Progenitor cell of endocrine pancreas (in vitro differentiated cells): ENCODE measurements around the gene FPR2. TPM values are rescaled to one million over a fixed set of nuclear protein-coding genes. Genes with fewer than 3 reads are reported as not detected.

ENCODE experiments used
- DNase-seq: peaks from one replicate; pipeline ENCODE4 v3.0.0; 2021; ENCODE audit warnings: low spot score; ENCODE audit not compliant: unreplicated experiment
- H3K27ac Mint-ChIP-seq: 2 replicates; pipeline ENCODE4 v1.8.0; 2021; ENCODE audit warnings: mild to moderate bottlenecking, moderate library complexity, mixed read lengths
- H3K27me3 Mint-ChIP-seq: 2 replicates; pipeline ENCODE4 v1.8.0; 2021; ENCODE audit warnings: mixed read lengths
- H3K36me3 Mint-ChIP-seq: 2 replicates; pipeline ENCODE4 v1.8.0; 2022; ENCODE audit warnings: mixed read lengths; ENCODE audit not compliant: insufficient read depth
- H3K4me1 Mint-ChIP-seq: 2 replicates; pipeline ENCODE4 v1.8.0; 2021; ENCODE audit warnings: low read depth, mixed read lengths
- H3K4me3 Mint-ChIP-seq: 2 replicates; pipeline ENCODE4 v1.8.0; 2021; ENCODE audit warnings: low read depth, mild to moderate bottlenecking, moderate library complexity, mixed read lengths
- H3K9me3 Mint-ChIP-seq: 2 replicates; pipeline ENCODE4 v1.8.0; 2021; ENCODE audit warnings: low read depth, mixed read lengths
- total RNA-seq: library from RNA; stranded (reverse); gene quantifications from 2 replicates; pipeline ENCODE4 v1.2.1, GENCODE V29; 2021
- TF ChIP-seq, protein P1 (sequence below): fragments of 200-600 bp; sonication (generic); IDR thresholded peaks from one replicate; pipeline ENCODE4 v1.5.0; 2021; ENCODE audit warnings: antibody characterized with exemption, mild to moderate bottlenecking; ENCODE audit not compliant: unreplicated experiment

FPR2 gene
- total RNA-seq, 1 donor from 2014 or later, result not detected

DNA sequence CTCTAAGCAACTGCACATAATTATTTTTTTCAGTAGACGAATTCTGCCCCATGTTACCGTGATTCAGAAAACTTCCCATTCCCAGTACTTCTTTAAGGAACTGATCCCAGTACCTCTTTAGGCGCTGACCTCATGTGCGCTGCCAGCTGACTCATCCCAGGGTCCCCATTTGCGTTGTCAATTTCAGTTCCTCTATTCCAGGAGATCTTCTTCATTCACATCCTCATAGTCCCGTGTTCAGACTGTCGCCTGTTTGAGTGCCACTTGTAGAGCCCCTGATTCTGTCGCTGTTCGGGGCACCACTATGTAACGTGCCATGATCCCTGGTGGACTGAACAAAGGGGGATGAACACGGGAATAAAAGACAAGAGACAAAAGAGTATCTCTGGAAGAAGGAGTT is 50.4 kb downstream of the FPR2 start:
- Mint-ChIP-seq H3K36me3 (no peaks in the 10 kb centered on the region), H3K27me3 (no peaks in the 10 kb centered on the region), H3K9me3 (peaks cover 21% of the 10 kb centered on the region), H3K4me1 (no peaks in the 10 kb centered on the region), H3K27ac (no peak overlapping the region), H3K4me3 (no peak overlapping the region)
- TF ChIP-seq, protein P1, sequence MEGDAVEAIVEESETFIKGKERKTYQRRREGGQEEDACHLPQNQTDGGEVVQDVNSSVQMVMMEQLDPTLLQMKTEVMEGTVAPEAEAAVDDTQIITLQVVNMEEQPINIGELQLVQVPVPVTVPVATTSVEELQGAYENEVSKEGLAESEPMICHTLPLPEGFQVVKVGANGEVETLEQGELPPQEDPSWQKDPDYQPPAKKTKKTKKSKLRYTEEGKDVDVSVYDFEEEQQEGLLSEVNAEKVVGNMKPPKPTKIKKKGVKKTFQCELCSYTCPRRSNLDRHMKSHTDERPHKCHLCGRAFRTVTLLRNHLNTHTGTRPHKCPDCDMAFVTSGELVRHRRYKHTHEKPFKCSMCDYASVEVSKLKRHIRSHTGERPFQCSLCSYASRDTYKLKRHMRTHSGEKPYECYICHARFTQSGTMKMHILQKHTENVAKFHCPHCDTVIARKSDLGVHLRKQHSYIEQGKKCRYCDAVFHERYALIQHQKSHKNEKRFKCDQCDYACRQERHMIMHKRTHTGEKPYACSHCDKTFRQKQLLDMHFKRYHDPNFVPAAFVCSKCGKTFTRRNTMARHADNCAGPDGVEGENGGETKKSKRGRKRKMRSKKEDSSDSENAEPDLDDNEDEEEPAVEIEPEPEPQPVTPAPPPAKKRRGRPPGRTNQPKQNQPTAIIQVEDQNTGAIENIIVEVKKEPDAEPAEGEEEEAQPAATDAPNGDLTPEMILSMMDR, result no peak
- DNase-seq, result no peak

DNA sequence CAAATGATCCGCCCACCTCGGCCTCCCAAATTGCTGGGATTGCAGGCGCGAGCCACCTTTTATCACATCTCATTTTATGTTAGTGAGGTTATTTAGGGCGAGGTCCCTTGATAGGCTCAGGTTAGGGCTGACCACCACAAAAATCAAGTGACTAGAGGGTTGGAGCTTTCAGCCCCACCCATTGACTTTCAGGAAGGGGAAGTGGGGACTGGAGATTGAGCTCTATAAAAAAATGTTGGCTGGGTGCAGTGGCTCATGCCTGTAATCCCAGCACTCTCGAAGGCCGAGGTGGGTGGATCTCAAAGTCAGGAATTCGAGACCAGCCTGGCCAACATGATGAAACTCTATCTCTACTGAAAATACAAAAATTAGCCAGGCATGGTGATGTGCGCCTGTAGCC is 54.1 kb downstream of the FPR2 start:
- Mint-ChIP-seq H3K4me3 (no peak overlapping the region), H3K9me3 (peaks cover 19% of the 10 kb centered on the region), H3K36me3 (no peaks in the 10 kb centered on the region), H3K27ac (no peak overlapping the region), H3K4me1 (no peaks in the 10 kb centered on the region), H3K27me3 (no peaks in the 10 kb centered on the region)
- TF ChIP-seq, protein P1, result no peak
- no peak for DNase-seq

DNA sequence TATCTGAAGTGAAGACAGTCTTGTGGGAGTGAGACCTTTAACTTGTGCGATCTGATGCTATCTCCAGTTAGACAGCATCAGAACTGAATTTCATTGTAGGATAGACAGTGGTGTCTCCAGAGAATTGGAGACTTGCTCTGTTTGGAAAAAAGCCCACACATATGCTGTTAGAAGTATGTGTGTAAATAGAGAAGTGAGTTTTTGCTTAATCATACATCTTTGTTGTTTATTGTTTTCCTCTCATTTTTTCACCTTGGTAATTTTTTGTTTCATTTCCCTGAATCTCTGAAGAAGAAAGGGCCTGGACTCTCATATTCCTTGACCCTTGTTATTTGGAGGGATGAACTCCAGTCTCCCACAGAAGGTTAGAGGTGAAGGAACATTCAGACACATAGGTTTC is 55.7 kb downstream of the FPR2 start:
- Mint-ChIP-seq H3K4me1 (no peaks in the 10 kb centered on the region), H3K27me3 (no peaks in the 10 kb centered on the region), H3K9me3 (peaks cover 10% of the 10 kb centered on the region), H3K4me3 (no peak overlapping the region), H3K36me3 (no peaks in the 10 kb centered on the region), H3K27ac (no peak overlapping the region)
- DNase-seq, result no peak
- TF ChIP-seq, protein P1, result no peak

DNA sequence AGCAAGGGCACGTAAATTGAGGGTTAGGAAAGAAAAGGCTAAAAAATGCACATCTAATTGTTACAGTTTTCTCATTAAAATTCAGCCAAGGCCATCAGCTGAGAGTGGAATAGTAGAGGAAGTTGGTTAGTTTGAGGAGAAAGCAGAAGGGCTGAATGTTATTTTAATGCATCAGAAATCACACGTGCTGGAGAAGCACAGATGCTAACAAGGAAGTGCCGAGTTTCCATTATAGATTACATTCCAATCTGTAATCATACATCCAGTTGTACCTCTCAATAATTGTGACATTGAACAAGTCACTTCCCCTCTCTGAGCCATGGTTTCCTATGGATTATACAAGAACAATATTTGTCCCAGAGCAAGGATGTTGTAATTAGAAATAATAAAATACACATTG is 59.0 kb downstream of the FPR2 start:
- no peak overlapping the region for H3K27ac Mint-ChIP-seq
- peaks cover 20% of the 10 kb centered on the region for H3K9me3 Mint-ChIP-seq
- no peaks in the 10 kb centered on the region for H3K27me3 Mint-ChIP-seq
- H3K4me1 Mint-ChIP-seq, result no peaks in the 10 kb centered on the region
- TF ChIP-seq, protein P1, result no peak
- DNase-seq, result no peak
- no peak overlapping the region for H3K4me3 Mint-ChIP-seq
- no peaks in the 10 kb centered on the region for H3K36me3 Mint-ChIP-seq

Other genes starting within 250 kb of the FPR2 start
- not detected in 2 replicates for gene SIGLEC6, start 229.5 kb upstream of the FPR2 start, total RNA-seq
- 14.6 and 14.9 TPM in 2 replicates for gene ZNF175, start 189.9 kb upstream of the FPR2 start, total RNA-seq
- gene SIGLEC5, start 130.8 kb upstream of the FPR2 start, total RNA-seq, result not detected in 2 replicates
- not detected in 2 replicates for gene SIGLEC14, start 114.4 kb upstream of the FPR2 start, total RNA-seq
- gene SPACA6, start 67.8 kb upstream of the FPR2 start, total RNA-seq, result 28.9 and 32.3 TPM in 2 replicates
- not detected in 2 replicates for gene HAS1, start 37.2 kb upstream of the FPR2 start, total RNA-seq
- not detected in 2 replicates for gene FPR1, start 9.3 kb upstream of the FPR2 start, total RNA-seq
- not detected in 2 replicates for gene FPR3, start 34.0 kb downstream of the FPR2 start, total RNA-seq
- 27.5 and 29.5 TPM in 2 replicates for gene ZNF577, start 126.8 kb downstream of the FPR2 start, total RNA-seq
- gene ZNF649, start 143.8 kb downstream of the FPR2 start, total RNA-seq, result 41.4 and 42.4 TPM in 2 replicates
- 14.0 and 15.8 TPM in 2 replicates for gene ZNF613, start 166.3 kb downstream of the FPR2 start, total RNA-seq
- gene ZNF350, start 225.7 kb downstream of the FPR2 start, total RNA-seq, result 14.2 and 14.3 TPM in 2 replicates
- gene ZNF615, start 247.0 kb downstream of the FPR2 start, total RNA-seq, result 17.5 and 17.7 TPM in 2 replicates